HG03571 (cell line): ENCODE measurements around the gene ZNF600.
"Not testable (repeated sequence)": the region's sequence is repeated elsewhere in the genome, so short reads cannot be mapped to it uniquely, and the experiment has no call there.

Source experiments
- ATAC-seq: cut with Tn5 transposase; IDR thresholded peaks from one replicate; pipeline ENCODE4 v1.9.1; 2021; ENCODE audit not compliant: unreplicated experiment

The ZNF600 gene

DNA sequence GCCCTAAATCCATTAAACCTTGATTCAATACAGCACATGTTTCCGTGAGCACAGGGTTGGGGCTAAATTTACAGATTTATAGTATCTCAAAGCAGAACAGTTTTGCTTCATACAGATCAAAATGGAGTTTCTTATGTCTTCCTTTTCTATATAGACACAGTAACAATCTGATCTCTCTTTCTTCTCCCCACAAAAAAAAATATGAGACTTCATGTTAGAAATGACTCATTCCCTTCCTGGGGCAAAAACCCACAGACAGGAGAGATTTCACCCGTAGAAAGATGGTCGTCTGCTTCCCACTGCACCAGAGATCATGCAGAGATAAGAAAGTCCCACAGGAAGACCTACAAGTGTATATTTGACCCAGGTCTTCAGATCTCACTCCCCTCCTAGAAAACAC, 44.1 kb downstream of the ZNF600 start:
- ATAC-seq, result no peak

DNA sequence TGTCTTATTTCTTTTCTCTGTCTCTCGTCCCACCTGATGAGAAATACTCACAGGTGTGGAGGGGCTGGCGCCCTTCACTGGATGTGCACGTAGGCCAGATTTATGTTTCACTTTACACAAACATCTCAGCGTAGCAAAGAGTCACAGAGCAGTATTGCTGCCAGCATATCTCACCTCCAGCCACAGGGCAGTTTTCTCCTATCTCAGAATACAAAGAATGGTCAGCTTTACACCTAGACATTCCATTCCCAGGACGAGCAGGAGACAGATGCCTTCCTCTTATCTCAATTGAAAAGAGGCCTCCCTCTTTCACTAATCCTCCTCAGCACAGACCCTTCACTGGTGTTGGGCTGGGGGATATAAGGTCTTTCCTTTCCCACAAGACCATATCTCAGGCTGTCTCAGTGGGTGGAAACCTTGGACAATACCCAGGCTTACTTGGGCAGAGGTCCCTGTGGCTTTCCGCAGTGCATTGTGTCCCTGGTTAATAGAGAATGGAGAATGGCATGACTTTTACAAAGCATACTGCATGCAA, 44.6 kb downstream of the ZNF600 start:
- ATAC-seq, result no peak

DNA sequence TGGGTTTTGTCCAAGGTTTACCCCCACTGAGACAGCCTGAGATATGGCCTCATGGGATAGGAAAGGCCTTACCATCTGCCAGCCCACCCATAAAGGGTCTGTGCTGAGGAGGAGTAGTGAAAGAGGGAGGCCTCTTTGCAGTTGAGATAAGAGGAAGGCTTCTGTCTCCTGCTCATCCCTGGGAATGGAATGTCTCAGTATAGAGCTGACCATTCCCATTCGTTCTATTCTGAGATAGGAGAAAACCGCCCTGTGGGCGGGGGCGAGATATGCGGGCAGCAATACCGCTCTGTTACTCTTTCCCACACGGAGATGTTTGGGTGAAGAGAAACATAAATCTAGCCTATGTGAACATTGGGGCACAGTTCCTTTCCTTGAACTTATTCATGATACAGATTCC, 45.2 kb downstream of the ZNF600 start:
- ATAC-seq, result not testable (repeated sequence)

DNA sequence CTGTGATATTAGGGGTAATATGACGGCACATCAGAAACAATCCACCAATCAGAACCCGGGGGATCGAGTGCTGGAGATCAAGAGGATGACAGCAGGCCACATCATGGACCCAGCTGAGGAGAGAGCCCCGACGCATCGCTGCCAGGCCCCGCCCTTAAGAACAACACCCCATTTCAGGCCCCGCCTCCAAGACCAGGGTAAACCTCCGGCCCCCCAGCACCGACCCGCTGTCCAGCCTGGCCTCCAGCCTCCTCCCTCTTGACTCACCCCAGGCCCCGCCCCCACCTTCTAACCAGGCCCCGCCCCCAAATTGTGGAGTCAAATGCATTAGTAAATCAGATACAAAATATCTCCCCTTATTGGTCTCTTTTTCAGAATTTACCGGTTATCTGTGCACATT, 47.0 kb downstream of the ZNF600 start:
- ATAC-seq, result no peak

DNA sequence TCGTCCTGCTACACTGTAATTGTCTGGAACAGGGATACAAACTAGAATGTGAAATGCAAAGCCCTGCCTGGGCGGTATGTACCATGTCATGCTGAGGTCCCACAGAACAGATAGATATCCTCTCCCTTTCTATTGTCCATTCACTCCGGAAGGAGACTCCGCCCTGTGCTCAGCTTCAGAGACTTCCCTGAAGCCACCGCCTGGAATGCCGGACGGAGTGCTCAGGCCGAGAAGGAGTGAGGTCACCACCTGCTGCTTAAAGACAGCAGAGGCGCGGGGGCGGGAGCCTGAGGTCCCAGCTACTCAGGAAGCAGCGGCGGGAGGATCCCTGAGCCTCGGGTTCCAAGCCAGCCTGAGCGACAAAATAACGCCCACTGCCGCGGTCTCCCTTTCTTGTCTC, 50.9 kb downstream of the ZNF600 start:
- ATAC-seq, result no peak

- ATAC-seq, result peak; percentile 87
Observed at GRCh38 chr19:52734893-52735661, 51.5 kb downstream of the ZNF600 start, which contains the start of gene ZNF611. ZNF611 (minus strand) TSS chr19:52735044; CDS start chr19:52715894, 19,150 bp downstream.

- peak; percentile 22 for ATAC-seq
Observed at GRCh38 chr19:52734331-52734892, 52.2 kb downstream of the ZNF600 start.

- not testable (repeated sequence) for ATAC-seq
Observed at GRCh38 chr19:52726051-52726450, 60.5 kb downstream of the ZNF600 start.

DNA sequence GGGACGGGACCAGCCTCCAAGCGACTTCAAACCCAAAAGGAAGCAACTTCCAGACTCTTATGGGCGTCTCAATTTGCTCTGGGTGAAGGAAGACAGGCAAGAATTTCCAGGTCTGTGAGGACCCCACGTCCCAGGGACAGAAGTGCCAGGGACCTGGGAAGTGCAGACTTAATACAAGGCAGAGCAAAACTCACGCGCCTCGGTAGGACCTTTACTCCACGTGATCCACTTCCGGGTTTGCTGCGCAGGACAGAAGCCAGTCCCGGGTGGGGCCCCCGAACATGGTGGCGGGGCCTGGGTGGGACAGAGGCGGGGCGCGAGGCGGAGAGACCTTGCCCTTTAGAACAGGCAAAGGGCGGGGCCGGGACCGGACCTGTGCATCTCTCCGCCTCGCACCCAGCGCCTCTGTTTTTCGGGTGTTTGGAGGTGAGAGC, 61.0 kb downstream of the ZNF600 start:
- no peak for ATAC-seq

- no peak for ATAC-seq
Observed at GRCh38 chr19:52724701-52725514, 61.7 kb downstream of the ZNF600 start.

DNA sequence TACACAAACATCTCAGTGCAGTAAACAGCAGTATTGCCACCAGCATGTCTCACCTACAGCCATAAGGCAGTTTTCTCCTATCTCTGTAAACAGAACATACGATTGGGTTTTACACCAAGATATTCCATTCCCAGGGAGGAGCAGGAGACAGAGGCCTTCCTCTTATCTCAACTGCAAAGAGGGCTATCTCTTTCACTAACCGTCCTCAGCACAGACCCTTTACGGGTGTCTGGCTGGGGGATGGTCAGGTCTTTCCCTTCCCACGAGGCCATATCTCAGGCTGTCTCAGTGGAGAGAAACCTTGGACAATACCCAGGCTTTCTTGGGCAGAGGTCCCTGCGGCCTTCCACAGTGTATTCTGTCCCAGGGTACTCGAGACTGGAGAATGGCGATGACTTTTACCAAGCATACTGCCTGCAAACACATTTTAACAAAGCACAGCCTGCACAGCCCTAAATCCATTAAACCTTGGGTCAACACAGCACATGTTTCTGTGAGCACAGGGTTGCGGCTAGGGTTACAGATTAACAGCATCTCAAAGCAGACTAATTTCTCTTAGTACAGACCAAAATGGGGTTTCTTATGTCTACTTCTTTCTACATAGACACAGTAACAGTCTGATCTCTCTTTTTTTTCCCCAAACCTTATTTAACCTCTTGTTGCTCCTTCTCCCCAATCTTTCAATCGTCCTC, 62.5 kb downstream of the ZNF600 start:
- not testable (repeated sequence) for ATAC-seq

- ATAC-seq, result no peak
Observed at GRCh38 chr19:52722062-52723003, 64.3 kb downstream of the ZNF600 start.

DNA sequence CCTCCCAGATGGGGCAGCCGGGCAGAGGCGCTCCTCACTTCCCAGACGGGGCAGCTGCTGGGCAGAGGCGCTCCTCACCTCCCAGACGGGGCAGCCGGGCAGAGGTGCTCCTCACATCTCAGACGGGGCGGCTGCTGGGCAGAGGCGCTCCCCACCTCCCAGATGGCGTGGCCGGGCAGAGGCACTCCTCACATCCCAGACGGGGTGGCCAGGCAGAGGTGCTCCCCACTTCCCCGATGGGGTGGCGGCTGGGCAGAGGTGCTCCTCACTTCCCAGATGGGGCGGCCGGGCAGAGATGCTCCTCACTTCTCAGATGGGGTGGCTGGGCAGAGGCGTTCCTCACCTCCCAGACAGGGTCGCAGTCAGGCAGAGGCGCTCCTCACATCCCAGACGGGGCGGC, 66.0 kb downstream of the ZNF600 start:
- ATAC-seq, result not testable (repeated sequence)

DNA sequence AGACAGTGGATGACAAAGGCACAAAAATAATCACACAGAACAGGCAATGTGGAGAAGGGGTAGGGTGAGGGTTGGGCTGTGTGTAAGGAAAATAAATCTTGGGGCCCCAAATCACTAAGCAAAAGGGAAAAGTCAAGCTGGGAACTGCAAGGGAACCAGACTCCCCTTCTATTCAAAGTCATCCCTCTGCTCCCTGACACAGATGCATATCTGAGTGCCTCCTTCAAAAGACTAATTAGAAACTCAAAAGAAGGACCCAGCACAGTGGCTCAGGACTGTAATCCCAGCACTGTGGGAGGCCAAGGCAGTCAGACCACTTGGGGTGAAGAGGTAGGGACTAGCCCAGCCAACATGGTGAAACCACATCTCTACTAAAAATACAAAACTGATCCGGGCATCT, 70.1 kb downstream of the ZNF600 start:
- no peak for ATAC-seq

DNA sequence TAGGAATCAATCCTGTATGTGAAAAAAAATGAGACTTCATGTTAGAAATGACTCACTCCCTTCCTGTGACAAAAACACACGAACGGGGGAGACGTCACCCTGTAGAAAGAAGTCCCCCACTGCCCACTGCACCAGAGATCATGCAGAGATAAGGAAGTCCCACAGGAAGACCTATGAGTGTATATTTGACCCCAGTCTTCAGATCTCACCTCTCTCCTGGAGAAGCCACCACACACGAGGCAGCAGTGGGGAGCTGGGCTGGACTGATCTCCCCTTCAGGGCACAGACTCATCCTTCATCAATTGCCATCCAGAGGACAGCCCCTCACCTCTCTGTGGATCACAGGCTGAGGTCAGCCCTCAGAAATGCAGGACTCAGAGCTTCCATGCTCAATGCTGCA, 70.7 kb downstream of the ZNF600 start:
- not testable (repeated sequence) for ATAC-seq

- ATAC-seq, result not testable (repeated sequence)
Observed at GRCh38 chr19:52715330-52715729, 71.3 kb downstream of the ZNF600 start.
